HepG2 (cell line): Measurements from ENCODE around the gene SAPCD1. TPM values are rescaled to one million over a fixed set of nuclear protein-coding genes. Genes with fewer than 3 reads are reported as not detected.

Experiments
- ARNTL ChIP-seq: sonication (generic); formaldehyde crosslinking; IDR thresholded peaks from 2 replicates; pipeline ENCODE4 v1.4.0; 2020; ENCODE audit warnings: mild to moderate bottlenecking, missing genetic modification reagents
- FOXK2 ChIP-seq: fragments of 450-650 bp; IDR thresholded peaks from 2 replicates; pipeline ENCODE4 v1.6.1; 2016
- HNRNPL ChIP-seq: fragments of 200-400 bp; formaldehyde crosslinking; IDR thresholded peaks from 2 replicates; pipeline ENCODE4 v1.6.1; 2017; ENCODE audit warnings: mild to moderate bottlenecking, low read depth, low read length
- HOXA9 ChIP-seq: sonication (generic); formaldehyde crosslinking; IDR thresholded peaks from 2 replicates; pipeline ENCODE4 v1.8.1; 2022; ENCODE audit warnings: missing genetic modification reagents, mild to moderate bottlenecking, moderate library complexity, borderline replicate concordance
- SALL2 ChIP-seq: sonication (generic); formaldehyde crosslinking; IDR thresholded peaks from 2 replicates; pipeline ENCODE4 v1.8.1; 2023; ENCODE audit warnings: mild to moderate bottlenecking, missing genetic modification reagents, inconsistent platforms
- SMAD1 ChIP-seq: sonication (generic); formaldehyde crosslinking; IDR thresholded peaks from 2 replicates; pipeline ENCODE4 v1.4.0; 2020; ENCODE audit warnings: missing genetic modification reagents, low read depth, mild to moderate bottlenecking, borderline replicate concordance
- SNAPC2 ChIP-seq: sonication (generic); formaldehyde crosslinking; IDR thresholded peaks from 2 replicates; pipeline ENCODE4 v1.8.1; 2022; ENCODE audit warnings: mild to moderate bottlenecking, missing genetic modification reagents
- SP140L ChIP-seq: sonication (generic); formaldehyde crosslinking; IDR thresholded peaks from 2 replicates; pipeline ENCODE4 v1.4.0; 2020; ENCODE audit warnings: missing genetic modification reagents, borderline replicate concordance
- TARDBP ChIP-seq: sonication (generic); formaldehyde crosslinking; IDR thresholded peaks from 2 replicates; pipeline ENCODE4 v1.8.0; 2022; ENCODE audit warnings: mild to moderate bottlenecking, missing genetic modification reagents
- ZFP36L1 ChIP-seq: sonication (generic); formaldehyde crosslinking; IDR thresholded peaks from 2 replicates; pipeline ENCODE4 v1.8.0; 2022; ENCODE audit warnings: mild to moderate bottlenecking, missing genetic modification reagents, moderate library complexity
- ZNF160 ChIP-seq: sonication (generic); formaldehyde crosslinking; IDR thresholded peaks from 2 replicates; pipeline ENCODE4 v1.8.0; 2022; ENCODE audit warnings: mild to moderate bottlenecking, inconsistent platforms, missing genetic modification reagents
- ZNF17 ChIP-seq: sonication (generic); formaldehyde crosslinking; IDR thresholded peaks from 2 replicates; pipeline ENCODE4 v1.5.0; 2020; ENCODE audit warnings: mild to moderate bottlenecking, missing genetic modification reagents
- ZNF253 ChIP-seq: sonication (generic); formaldehyde crosslinking; IDR thresholded peaks from 2 replicates; pipeline ENCODE4 v1.8.0; 2022; ENCODE audit warnings: mild to moderate bottlenecking, missing genetic modification reagents, borderline replicate concordance
- ZNF510 ChIP-seq: sonication (generic); formaldehyde crosslinking; IDR thresholded peaks from 2 replicates; pipeline ENCODE4 v1.4.0; 2020; ENCODE audit warnings: low read depth, mild to moderate bottlenecking, missing genetic modification reagents
- ZNF547 ChIP-seq: sonication (generic); formaldehyde crosslinking; IDR thresholded peaks from 2 replicates; pipeline ENCODE4 v1.5.1; 2020; ENCODE audit warnings: mild to moderate bottlenecking, missing genetic modification reagents
- ZNF672 ChIP-seq: sonication (generic); formaldehyde crosslinking; IDR thresholded peaks from 2 replicates; pipeline ENCODE4 v1.8.1; 2022; ENCODE audit warnings: missing genetic modification reagents
- ZNF816 ChIP-seq: sonication (generic); formaldehyde crosslinking; IDR thresholded peaks from 2 replicates; pipeline ENCODE4 v1.8.0; 2022; ENCODE audit warnings: missing genetic modification reagents, mild to moderate bottlenecking, borderline replicate concordance
- ZSCAN31 ChIP-seq: sonication (generic); formaldehyde crosslinking; IDR thresholded peaks from 2 replicates; pipeline ENCODE4 v1.5.0; 2020; ENCODE audit warnings: low read depth, mild to moderate bottlenecking, missing genetic modification reagents
- polyA plus RNA-seq, 8 experiments: library from polyadenylated mRNA; depleted of rRNA in 3 of 8; stranded (reverse) in 7 of 8; unstranded in 1 of 8; fragments of >200 nt; fragmentation: Illumina TruSeq in 4 of 8; extraction: Trizol in 4 of 8; gene quantifications; 2 replicates each; pipeline versions ENCODE4 v1.2.1 to v1.2.3, GENCODE V29; 2011 to 2016; ENCODE audit warnings: low read depth in 4 of 8, missing spikeins in 1 of 8, mixed read lengths in 1 of 8; ENCODE audit not compliant: insufficient read depth in 1 of 8
- total RNA-seq, 5 experiments: library from RNA; depleted of rRNA; stranded (reverse); fragments of >200 nt; fragmentation: Illumina TruSeq; extraction: Trizol; gene quantifications; 2 replicates each; pipeline ENCODE4 v1.2.3, GENCODE V29; 2016; ENCODE audit warnings: low read depth in 1 of 5
- TF ChIP-seq, protein P1 (sequence below): sonication (generic); formaldehyde crosslinking; IDR thresholded peaks from 2 replicates; pipeline ENCODE4 v1.9.0; 2021; ENCODE audit warnings: missing genetic modification reagents, borderline replicate concordance
- TF ChIP-seq, protein P2 (sequence below): sonication (generic); formaldehyde crosslinking; IDR thresholded peaks from 2 replicates; pipeline ENCODE4 v1.8.0; 2023; ENCODE audit warnings: mild to moderate bottlenecking, missing genetic modification reagents

The SAPCD1 gene
- total and polyA plus RNA-seq, 2 of the 13 experiments (the other 11 are each of a cell fraction or from before 2014, with no cell fraction given): 2.5 to 3.9 TPM

DNA sequence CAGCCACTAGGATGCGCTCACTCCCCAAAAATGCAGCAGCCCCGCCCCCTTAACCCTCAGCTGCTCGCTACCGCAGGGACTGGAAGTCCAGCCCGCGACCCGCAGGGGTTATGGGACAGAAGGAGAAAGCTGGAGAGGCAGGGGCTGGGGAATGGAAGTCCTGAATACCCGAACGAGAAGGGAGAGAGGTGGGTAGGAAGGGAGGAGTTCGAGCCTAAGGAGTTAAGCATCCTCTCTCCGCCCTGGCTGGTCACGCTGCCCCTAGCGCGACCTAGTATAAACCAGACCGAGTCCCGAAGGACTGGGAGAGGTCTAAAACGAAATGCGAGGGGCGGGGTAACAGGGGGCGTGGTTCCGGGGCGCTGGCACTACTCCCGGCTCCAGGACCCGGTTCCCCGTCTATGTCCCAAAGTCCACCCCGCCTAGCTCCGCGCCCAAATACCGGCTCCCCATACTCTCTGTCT is 32.9 kb upstream of the SAPCD1 start (continued):
- TF ChIP-seq TARDBP (CRISPR knock-in tag) (peak; percentile 23; the same call in 1 of the 2 replicates), SP140L (CRISPR knock-in tag) (no peak), HNRNPL (no peak), HOXA9 (0 out of 2 replicates have a peak, but pooled peaks have one; percentile 30), ZNF510 (CRISPR knock-in tag) (no peak), ZNF160 (CRISPR knock-in tag) (no peak), ZNF816 (no peak; the same call in 1 of the 2 replicates), ZNF17 (CRISPR knock-in tag) (no peak), FOXK2 (no peak), ZSCAN31 (CRISPR knock-in tag) (peak; percentile 82), ZFP36L1 (no peak), SNAPC2 (CRISPR knock-in tag) (0 out of 2 replicates have a peak, but pooled peaks have one; percentile 33), ZNF672 (CRISPR knock-in tag) (no peak), ZNF253 (CRISPR knock-in tag) (no peak), ARNTL (CRISPR knock-in tag) (peak; percentile 58; the same call in 1 of the 2 replicates), SALL2 (CRISPR knock-in tag) (0 out of 2 replicates have a peak, but pooled peaks have one; percentile 49), SMAD1 (peak; percentile 61; the same call in 1 of the 2 replicates), ZNF547 (CRISPR knock-in tag) (peak; percentile 59; the same call in 1 of the 2 replicates)
- TF ChIP-seq, protein P1, sequence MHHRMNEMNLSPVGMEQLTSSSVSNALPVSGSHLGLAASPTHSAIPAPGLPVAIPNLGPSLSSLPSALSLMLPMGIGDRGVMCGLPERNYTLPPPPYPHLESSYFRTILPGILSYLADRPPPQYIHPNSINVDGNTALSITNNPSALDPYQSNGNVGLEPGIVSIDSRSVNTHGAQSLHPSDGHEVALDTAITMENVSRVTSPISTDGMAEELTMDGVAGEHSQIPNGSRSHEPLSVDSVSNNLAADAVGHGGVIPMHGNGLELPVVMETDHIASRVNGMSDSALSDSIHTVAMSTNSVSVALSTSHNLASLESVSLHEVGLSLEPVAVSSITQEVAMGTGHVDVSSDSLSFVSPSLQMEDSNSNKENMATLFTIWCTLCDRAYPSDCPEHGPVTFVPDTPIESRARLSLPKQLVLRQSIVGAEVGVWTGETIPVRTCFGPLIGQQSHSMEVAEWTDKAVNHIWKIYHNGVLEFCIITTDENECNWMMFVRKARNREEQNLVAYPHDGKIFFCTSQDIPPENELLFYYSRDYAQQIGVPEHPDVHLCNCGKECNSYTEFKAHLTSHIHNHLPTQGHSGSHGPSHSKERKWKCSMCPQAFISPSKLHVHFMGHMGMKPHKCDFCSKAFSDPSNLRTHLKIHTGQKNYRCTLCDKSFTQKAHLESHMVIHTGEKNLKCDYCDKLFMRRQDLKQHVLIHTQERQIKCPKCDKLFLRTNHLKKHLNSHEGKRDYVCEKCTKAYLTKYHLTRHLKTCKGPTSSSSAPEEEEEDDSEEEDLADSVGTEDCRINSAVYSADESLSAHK (CRISPR knock-in tag): no peak; the same call in 1 of the 2 replicates
- TF ChIP-seq, protein P2, sequence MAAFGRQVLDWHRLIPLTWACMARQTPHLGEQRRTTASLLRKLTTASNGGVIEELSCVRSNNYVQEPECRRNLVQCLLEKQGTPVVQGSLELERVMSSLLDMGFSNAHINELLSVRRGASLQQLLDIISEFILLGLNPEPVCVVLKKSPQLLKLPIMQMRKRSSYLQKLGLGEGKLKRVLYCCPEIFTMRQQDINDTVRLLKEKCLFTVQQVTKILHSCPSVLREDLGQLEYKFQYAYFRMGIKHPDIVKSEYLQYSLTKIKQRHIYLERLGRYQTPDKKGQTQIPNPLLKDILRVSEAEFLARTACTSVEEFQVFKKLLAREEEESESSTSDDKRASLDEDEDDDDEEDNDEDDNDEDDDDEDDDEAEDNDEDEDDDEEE (CRISPR knock-in tag): 0 out of 2 replicates have a peak, but pooled peaks have one; percentile 30
